Nephron progenitor cell (in vitro differentiated cells): Measurements from ENCODE around the gene CRB2.
"Not testable (repeated sequence)": the region's sequence is repeated elsewhere in the genome, so short reads cannot be mapped to it uniquely, and the experiment has no call there.

Source experiments
- DNase-seq: peaks from one replicate; pipeline ENCODE4 v3.0.0; 2021
- H3K27ac Mint-ChIP-seq: 2 replicates; pipeline ENCODE4 v1.8.0; 2021; ENCODE audit warnings: mild to moderate bottlenecking, moderate library complexity, mixed read lengths
- H3K27me3 Mint-ChIP-seq: 2 replicates; pipeline ENCODE4 v1.8.0; 2021; ENCODE audit warnings: mild to moderate bottlenecking, low read depth, mixed read lengths; ENCODE audit not compliant: poor library complexity
- H3K36me3 Mint-ChIP-seq: 2 replicates; pipeline ENCODE4 v1.8.0; 2021; ENCODE audit warnings: low read depth, mixed read lengths
- H3K4me1 Mint-ChIP-seq: 2 replicates; pipeline ENCODE4 v1.8.0; 2021; ENCODE audit warnings: mixed read lengths
- H3K4me3 Mint-ChIP-seq: 2 replicates; pipeline ENCODE4 v1.8.0; 2021; ENCODE audit warnings: mild to moderate bottlenecking, moderate library complexity, mixed read lengths
- H3K9me3 Mint-ChIP-seq: 2 replicates; pipeline ENCODE4 v1.8.0; 2021; ENCODE audit warnings: mild to moderate bottlenecking, moderate library complexity, mixed read lengths
- TF ChIP-seq, protein P1 (sequence below): fragments of 200-600 bp; sonication (generic); IDR thresholded peaks from 2 replicates; pipeline ENCODE4 v1.5.0; 2021; ENCODE audit warnings: antibody characterized with exemption

The CRB2 gene

DNA sequence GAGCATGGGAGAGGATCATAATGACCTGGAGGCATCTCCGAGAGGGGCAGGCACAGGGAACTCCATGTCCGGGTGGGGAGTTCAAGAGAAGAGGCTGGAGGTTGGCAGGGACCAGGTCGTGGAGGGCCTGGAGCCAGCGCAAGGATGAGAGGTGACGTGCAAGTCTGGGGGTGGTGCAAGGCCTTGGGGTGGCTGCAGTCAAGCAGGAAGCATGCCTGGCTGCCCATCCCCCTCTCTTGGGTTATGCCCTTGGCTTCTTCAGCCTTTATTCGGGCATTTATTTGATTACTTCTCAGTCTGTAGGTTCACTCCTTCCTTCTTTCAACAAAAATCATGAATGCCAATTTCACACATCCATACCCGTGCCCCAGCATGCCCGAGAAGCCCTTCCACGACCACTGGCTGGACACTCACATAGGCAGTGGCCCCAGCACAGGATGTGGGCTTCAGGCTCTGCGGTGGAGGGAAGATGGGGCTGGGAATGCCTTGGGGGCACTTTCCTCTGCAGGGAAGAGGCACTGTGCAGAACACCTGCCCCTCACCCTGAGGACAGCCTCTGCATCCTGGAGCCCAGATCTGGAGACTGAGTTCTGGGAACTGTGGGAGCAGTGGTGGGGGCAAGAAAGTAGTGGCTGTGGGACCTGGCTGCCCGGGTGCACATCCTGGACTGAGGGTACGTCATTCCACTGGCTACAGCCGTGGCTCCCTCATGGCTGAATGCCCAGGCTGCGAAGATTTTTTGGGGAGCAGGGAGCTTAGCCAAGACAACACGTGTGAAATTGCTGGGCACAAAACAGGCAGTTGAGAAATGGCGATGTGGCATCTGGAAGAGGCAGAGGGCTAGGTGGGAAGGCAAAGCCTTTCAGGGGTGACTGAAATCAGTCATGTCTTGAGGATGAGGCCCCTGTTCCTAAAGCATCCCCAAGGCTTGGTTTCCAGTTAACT lies 38.6 kb downstream of the CRB2 start:
- no peak for DNase-seq
- peaks cover 5% of the 10 kb centered on the region for H3K36me3 Mint-ChIP-seq
- peaks cover 1% of the 10 kb centered on the region for H3K27me3 Mint-ChIP-seq
- no peak overlapping the region for H3K4me3 Mint-ChIP-seq
- H3K27ac Mint-ChIP-seq = peak overlapping the region; percentile 57
- peaks cover 51% of the 10 kb centered on the region for H3K4me1 Mint-ChIP-seq
- TF ChIP-seq, protein P1, sequence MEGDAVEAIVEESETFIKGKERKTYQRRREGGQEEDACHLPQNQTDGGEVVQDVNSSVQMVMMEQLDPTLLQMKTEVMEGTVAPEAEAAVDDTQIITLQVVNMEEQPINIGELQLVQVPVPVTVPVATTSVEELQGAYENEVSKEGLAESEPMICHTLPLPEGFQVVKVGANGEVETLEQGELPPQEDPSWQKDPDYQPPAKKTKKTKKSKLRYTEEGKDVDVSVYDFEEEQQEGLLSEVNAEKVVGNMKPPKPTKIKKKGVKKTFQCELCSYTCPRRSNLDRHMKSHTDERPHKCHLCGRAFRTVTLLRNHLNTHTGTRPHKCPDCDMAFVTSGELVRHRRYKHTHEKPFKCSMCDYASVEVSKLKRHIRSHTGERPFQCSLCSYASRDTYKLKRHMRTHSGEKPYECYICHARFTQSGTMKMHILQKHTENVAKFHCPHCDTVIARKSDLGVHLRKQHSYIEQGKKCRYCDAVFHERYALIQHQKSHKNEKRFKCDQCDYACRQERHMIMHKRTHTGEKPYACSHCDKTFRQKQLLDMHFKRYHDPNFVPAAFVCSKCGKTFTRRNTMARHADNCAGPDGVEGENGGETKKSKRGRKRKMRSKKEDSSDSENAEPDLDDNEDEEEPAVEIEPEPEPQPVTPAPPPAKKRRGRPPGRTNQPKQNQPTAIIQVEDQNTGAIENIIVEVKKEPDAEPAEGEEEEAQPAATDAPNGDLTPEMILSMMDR = no peak
- H3K9me3 Mint-ChIP-seq = peaks cover 7% of the 10 kb centered on the region

DNA sequence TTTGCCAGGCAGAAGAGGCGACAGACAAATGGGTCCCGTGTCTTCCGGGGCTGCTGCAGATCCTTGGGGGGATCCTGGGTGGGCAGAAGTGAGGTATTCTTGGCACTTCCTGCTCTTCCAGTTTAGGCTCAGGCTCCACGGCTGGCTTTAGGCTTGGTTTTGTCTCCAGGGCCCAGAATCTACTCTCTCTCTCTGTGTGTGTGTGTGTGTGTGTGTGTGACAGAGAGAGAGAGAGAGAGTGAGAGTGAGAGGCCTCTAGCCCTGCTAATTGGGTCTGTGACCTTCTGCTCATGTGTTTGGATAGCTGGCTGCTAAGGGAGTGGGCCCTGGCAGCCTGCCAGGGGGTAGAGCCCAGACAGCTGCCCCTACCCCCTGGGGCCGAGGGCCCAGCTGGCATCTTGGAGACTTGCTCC lies 39.3 kb downstream of the CRB2 start:
- DNase-seq = no peak
- TF ChIP-seq, protein P1 = no peak
- peaks cover 5% of the 10 kb centered on the region for H3K36me3 Mint-ChIP-seq
- no peak overlapping the region for H3K4me3 Mint-ChIP-seq
- no peaks in the 10 kb centered on the region for H3K27me3 Mint-ChIP-seq
- H3K27ac Mint-ChIP-seq = no peak overlapping the region
- peaks cover 44% of the 10 kb centered on the region for H3K4me1 Mint-ChIP-seq
- peaks cover 7% of the 10 kb centered on the region for H3K9me3 Mint-ChIP-seq

DNA sequence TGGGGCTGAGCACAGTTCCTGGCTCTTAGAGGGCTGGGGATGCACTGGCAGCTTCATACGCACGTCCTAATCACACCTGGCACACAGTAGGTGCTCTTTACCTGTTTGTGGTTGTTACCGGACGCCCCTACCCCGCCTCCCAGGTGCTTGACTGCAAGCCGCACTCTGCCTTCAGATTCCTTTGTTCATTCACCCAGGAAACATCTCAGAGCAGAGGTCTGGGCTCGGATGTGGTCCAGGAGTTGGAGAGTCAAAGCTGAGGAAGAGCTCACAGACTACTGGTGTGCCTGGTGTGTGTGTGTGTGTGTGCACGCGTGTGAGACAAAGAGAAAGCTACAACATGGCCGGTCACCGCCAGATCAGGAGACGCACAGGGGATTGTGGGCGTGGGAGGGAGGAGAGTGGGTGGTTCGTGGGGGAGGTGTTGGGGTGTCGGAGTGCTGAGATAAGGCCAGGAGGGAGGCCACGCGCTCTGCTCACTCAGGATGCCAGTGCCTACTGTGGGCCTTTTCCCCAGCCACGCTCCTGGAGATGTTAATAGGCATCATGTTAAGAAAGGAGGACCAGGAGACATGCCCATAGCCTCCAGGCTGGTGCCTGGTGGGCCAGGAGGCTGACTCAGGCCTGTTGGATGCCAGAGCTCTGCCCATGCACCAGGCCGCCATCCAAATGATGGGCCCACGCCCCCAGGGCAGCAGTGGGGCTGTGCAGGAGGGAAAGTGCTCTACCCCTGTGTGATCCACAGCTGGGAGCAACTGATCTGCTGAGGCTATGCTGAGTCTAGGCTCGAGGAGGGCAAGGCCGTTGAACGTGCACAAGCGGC lies 39.9 kb downstream of the CRB2 start:
- Mint-ChIP-seq H3K36me3 (peaks cover 5% of the 10 kb centered on the region), H3K9me3 (peaks cover 7% of the 10 kb centered on the region), H3K27me3 (no peaks in the 10 kb centered on the region), H3K4me3 (no peak overlapping the region), H3K4me1 (peaks cover 40% of the 10 kb centered on the region), H3K27ac (peak overlapping the region; percentile 25)
- TF ChIP-seq, protein P1 = no peak
- no peak for DNase-seq

DNA sequence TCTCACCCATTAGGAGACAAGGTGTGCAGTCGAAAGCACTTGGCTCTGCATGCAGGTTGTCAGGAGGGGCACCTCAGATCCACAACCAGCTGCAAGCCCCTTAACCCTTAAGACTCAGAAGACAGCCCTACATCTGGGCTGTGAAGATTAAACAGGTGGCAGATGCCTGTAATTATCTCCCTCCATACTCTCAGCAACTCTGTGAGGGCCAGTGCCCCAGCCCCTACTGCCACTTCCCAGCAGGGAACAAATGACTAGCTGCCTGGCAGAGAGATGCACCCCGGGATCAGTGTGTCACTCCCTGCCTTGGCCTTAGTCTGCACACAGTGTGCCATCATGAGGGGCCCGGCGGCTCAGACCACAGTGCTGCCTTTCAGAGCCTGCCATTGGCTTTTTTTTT lies 42.0 kb downstream of the CRB2 start:
- DNase-seq = no peak
- Mint-ChIP-seq H3K4me1 (peaks cover 48% of the 10 kb centered on the region), H3K27me3 (no peaks in the 10 kb centered on the region), H3K4me3 (no peak overlapping the region), H3K9me3 (peaks cover 1% of the 10 kb centered on the region), H3K36me3 (peaks cover under 1% of the 10 kb centered on the region), H3K27ac (no peak overlapping the region)
- TF ChIP-seq, protein P1 = no peak

DNA sequence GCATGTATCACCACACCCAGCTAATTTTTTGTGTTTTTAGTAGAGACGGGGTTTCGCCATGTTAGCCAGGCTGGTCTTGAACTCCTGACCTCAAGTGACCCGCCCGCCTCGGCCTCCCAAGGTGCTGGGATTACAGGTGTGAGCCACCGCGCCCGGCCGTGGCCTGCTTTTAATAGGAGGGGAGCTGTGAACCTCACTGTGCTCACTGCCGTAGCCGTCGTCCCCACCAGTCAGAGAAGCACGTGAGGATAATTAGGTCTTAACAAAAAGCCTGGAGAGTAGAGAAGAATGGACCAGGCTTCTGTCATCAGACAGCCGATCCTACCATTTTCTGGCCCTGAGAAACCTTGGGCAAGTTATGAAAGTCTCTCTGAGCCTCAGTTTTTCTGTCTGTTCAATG lies 42.9 kb downstream of the CRB2 start:
- peaks cover 54% of the 10 kb centered on the region for H3K4me1 Mint-ChIP-seq
- not testable (repeated sequence) for DNase-seq, H3K4me3 Mint-ChIP-seq, H3K27ac Mint-ChIP-seq, H3K27me3 Mint-ChIP-seq, H3K9me3 Mint-ChIP-seq, H3K36me3 Mint-ChIP-seq

DNA sequence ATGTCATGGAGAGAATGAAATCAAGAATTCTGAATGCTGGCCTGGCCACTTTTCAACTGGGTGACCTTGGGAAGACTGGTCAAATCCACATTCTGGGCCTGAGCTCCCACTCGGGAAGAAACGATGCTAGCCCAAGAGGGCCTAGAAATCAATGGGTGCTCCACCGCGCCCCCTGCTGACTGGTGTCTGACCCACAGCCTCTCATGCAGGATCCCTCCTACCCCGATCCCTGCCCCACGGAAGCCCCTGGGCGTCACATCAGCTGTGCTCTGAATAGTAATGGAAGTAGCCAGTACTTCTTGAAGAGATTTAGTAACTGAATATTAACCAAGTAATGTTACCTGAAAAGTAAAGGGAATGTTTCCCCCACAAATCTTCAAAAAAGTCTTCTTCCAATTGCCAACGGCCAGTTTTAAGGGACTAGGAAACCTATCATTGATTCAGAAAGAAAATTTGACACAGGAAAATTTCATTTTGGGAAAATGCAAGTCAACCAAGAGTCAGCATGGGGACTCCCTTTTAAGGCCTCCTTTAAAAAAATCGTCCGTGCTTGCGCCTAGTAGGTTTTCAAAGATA lies 43.9 kb downstream of the CRB2 start:
- no peaks in the 10 kb centered on the region for H3K27me3 Mint-ChIP-seq
- H3K9me3 Mint-ChIP-seq = no peaks in the 10 kb centered on the region
- TF ChIP-seq, protein P1 = peak; percentile 48
- H3K4me1 Mint-ChIP-seq = peaks cover 47% of the 10 kb centered on the region
- DNase-seq = peak; percentile 54
- no peak overlapping the region for H3K27ac Mint-ChIP-seq
- H3K4me3 Mint-ChIP-seq = no peak overlapping the region
- H3K36me3 Mint-ChIP-seq = no peaks in the 10 kb centered on the region
